ENCODE measurements around the gene OR8B4. TPM values are rescaled to one million over a fixed set of nuclear protein-coding genes. Genes with fewer than 3 reads are reported as not detected.

Gene OR8B4, protein sequence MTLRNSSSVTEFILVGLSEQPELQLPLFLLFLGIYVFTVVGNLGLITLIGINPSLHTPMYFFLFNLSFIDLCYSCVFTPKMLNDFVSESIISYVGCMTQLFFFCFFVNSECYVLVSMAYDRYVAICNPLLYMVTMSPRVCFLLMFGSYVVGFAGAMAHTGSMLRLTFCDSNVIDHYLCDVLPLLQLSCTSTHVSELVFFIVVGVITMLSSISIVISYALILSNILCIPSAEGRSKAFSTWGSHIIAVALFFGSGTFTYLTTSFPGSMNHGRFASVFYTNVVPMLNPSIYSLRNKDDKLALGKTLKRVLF
- not detected for total RNA-seq
- polyA plus RNA-seq: not detected
- long read RNA-seq, donor 1: 0 reads
- long read RNA-seq, donor 2: 0 reads
- long read RNA-seq, donor 3: 0 reads

DNA sequence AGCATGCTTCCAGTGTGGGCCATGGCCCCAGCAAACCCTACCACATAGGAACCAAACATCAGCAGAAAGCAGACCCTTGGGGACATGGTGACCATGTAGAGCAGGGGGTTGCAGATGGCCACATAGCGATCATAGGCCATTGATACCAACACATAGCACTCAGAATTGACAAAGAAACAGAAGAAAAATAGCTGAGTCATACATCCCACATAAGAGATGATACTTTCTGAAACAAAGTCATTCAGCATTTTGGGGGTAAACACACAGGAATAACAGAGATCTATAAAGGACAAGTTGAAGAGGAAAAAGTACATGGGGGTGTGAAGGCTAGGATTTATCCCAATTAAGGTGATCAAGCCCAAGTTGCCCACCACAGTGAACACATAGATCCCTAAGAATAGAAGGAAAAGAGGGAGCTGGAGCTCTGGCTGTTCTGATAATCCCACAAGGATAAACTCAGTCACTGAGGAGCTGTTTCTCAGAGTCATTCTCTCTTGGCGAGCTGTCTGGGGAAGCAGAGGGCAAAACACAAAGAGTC, at the start of gene OR8B4:
Gene OR8B4 (minus strand): TSS at position 488 of the 538 bp plus-strand sequence. CDS start 0 bp downstream, at position 488.
- intact Hi-C loops (cut with DNase I): no loop called here
- Histone ChIP-seq H3K4me1 (ENCODE audit: insufficient read depth) (no peaks in the 10 kb centered on the region), H3K36me3 (no peaks in the 10 kb centered on the region), H3K9me3 (no peaks in the 10 kb centered on the region), H3K27me3 (no peaks in the 10 kb centered on the region), H3K4me3 (no peak within 1 kb of the TSS), H3K27ac (no peak within 1 kb of the TSS)
- WGBS, 3 donors: 79 to 89% (median 80%) methylated on average over 2 of the region's 2 CpGs
- TF ChIP-seq POLR2A (IDR thresholded peaks at IDR 0.05) (no peak), EP300 (IDR thresholded peaks at IDR 0.05) (no peak)
- TF ChIP-seq, protein P1, sequence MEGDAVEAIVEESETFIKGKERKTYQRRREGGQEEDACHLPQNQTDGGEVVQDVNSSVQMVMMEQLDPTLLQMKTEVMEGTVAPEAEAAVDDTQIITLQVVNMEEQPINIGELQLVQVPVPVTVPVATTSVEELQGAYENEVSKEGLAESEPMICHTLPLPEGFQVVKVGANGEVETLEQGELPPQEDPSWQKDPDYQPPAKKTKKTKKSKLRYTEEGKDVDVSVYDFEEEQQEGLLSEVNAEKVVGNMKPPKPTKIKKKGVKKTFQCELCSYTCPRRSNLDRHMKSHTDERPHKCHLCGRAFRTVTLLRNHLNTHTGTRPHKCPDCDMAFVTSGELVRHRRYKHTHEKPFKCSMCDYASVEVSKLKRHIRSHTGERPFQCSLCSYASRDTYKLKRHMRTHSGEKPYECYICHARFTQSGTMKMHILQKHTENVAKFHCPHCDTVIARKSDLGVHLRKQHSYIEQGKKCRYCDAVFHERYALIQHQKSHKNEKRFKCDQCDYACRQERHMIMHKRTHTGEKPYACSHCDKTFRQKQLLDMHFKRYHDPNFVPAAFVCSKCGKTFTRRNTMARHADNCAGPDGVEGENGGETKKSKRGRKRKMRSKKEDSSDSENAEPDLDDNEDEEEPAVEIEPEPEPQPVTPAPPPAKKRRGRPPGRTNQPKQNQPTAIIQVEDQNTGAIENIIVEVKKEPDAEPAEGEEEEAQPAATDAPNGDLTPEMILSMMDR (IDR thresholded peaks at IDR 0.05): no peak
- DNase-seq: no peak

DNA sequence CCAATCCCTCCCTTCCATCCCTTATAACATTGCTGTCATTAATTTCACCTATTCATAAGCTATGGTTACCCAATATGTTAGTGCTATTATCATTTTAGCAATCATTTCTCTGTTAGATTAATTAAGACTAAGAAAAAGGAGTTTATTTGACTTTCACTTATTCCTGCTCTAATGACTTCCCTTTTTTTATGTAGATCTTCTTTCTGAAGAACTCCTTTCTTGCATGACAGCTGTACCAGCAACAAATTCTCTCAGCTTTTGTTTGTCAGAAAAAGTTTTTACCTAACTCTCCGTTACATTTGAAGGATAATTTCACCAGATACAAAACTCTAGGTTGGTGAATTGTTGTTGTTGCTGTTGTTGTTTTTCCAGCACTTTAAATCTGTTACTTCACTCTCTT, 49.4 kb upstream of the OR8B4 start:
- Histone ChIP-seq H3K36me3 (no peaks in the 10 kb centered on the region), H3K27me3 (no peaks in the 10 kb centered on the region), H3K9me3 (no peaks in the 10 kb centered on the region), H3K4me3 (no peak overlapping the region), H3K4me1 (ENCODE audit: insufficient read depth) (no peaks in the 10 kb centered on the region), H3K27ac (no peak overlapping the region)
- no peak for TF ChIP-seq POLR2A (IDR thresholded peaks at IDR 0.05)
- TF ChIP-seq, protein P1 (IDR thresholded peaks at IDR 0.05): no peak
- TF ChIP-seq EP300 (IDR thresholded peaks at IDR 0.05): no peak
- intact Hi-C loops (cut with DNase I): no loop called here
- no peak for DNase-seq
- 55 to 75% (median 60%) methylated on average over 1 of the region's 1 CpG for WGBS, 3 donors

DNA sequence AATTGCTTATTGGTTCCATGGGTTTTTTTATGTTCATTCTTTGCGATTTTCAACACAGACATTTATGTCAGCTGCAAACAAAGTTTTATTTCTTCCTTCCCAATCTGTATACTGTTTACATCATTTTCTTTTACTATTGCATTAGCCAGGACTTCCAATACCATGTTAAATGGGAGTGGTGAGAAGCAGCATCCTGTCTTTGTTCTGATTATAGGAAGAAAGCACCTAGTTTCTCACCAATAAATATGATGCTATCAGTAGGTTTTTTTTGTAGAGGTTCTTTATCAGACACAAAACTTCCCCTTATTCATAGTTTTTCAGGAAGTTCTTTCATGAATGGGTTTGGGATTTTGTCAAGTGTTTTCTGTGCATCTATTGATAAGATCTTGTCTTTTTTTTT, 48.8 kb upstream of the OR8B4 start:
- TF ChIP-seq, protein P1 (IDR thresholded peaks at IDR 0.05): no peak
- TF ChIP-seq POLR2A (IDR thresholded peaks at IDR 0.05) (no peak), EP300 (IDR thresholded peaks at IDR 0.05) (no peak)
- WGBS, 3 donors: 67 to 85% (median 81%) methylated on average over 1 of the region's 1 CpG
- Histone ChIP-seq H3K9me3 (no peaks in the 10 kb centered on the region), H3K4me1 (ENCODE audit: insufficient read depth) (no peaks in the 10 kb centered on the region), H3K27me3 (no peaks in the 10 kb centered on the region), H3K4me3 (no peak overlapping the region), H3K36me3 (no peaks in the 10 kb centered on the region), H3K27ac (no peak overlapping the region)
- no peak for DNase-seq
- intact Hi-C loops (cut with DNase I): no loop called here

DNA sequence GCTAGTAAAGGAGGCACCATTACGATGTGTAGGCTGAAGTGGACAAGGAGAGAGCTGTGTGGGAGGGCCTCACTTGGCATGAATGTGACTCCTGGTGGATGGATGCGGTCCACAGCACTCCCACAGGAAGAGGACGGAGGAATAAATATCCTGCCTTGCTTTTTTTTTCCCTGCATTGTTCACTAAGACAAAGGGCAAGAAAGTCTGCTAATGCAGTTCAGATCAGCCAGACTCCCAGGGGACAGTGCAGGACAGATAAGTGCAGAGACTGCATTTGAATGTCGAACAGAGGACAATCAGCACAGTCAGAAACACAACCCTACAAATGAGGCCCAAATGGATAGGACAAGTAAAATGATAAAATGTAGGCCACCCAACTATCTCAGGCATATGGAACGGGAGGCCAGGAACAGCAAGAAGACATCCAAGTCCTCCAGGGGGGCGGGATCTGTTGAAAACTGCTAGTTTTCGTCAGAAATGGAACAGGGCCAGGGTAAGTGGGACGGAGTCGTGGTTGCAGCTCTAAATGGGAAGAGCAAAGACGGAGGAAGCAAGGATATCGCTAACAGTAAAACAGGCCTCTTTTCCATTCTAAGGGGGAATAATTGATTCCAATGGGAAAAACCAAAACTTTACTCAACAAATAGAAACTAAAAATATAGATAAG, 46.0 kb upstream of the OR8B4 start:
- H3K36me3 ChIP-seq: no peaks in the 10 kb centered on the region
- H3K4me1 ChIP-seq (ENCODE audit: insufficient read depth): no peaks in the 10 kb centered on the region
- H3K27ac ChIP-seq: no peak overlapping the region
- 41 to 47% (median 45%) methylated on average over 11 of the region's 11 CpGs for WGBS, 3 donors
- no peaks in the 10 kb centered on the region for H3K27me3 ChIP-seq
- H3K4me3 ChIP-seq: no peak overlapping the region
- TF ChIP-seq EP300 (IDR thresholded peaks at IDR 0.05) (no peak), POLR2A (IDR thresholded peaks at IDR 0.05) (no peak)
- TF ChIP-seq, protein P1 (IDR thresholded peaks at IDR 0.05): no peak
- H3K9me3 ChIP-seq: no peaks in the 10 kb centered on the region
- intact Hi-C loops (cut with DNase I): no loop called here
- no peak for DNase-seq

All from ovary (tissue), 10 donors.